PC-3 (cell line): Measurements from ENCODE around the gene TMEM184B. TPM values are rescaled to one million over a fixed set of nuclear protein-coding genes. Genes with fewer than 3 reads are reported as not detected.

Experiments
- ATAC-seq: fragments of 200-7000 bp; cut with Tn5 transposase; 2 replicates; pipeline ENCODE4 v1.9.1; 2020; ENCODE audit warnings: mild to moderate bottlenecking, moderate library complexity
- Bru-seq: library from RNA; stranded (reverse); fragments of 400-500 nt; gene quantifications from one replicate; lab custom pipeline; 2021; lab: Mats Ljungman, UMichigan
- BruChase-seq, 2 experiments: library from RNA; stranded (reverse); fragments of 400-500 nt; gene quantifications; one replicate each; lab custom pipeline; 2021; lab: Mats Ljungman, UMichigan
- BruUV-seq: library from RNA; stranded (reverse); fragments of 400-500 nt; replicated peaks from 2 replicates; lab custom pipeline; 2021; lab: Mats Ljungman, UMichigan
- CTCF ChIA-PET: fragments of 300-600 bp; sonication (Branson Sonifier 250); formaldehyde crosslinking; loops from one replicate; lab custom pipeline; 2022; ENCODE audit warnings: antibody characterized with exemption; lab: Charles Lee
- POLR2A ChIA-PET: fragments of 300-600 bp; sonication (Branson Sonifier 250); formaldehyde crosslinking; loops from one replicate; lab custom pipeline; 2022; ENCODE audit warnings: antibody characterized with exemption; ENCODE audit not compliant: unreplicated experiment; lab: Charles Lee
- DNase-seq: peaks from one replicate; pipeline ENCODE4 v3.0.0-alpha.2; 2015
- H2AFZ ChIP-seq: fragments of 300-600 bp; sonication (generic); 2 replicates; pipeline ENCODE4 v1.6.0; 2016; ENCODE audit warnings: antibody characterized with exemption, low read length
- H3F3A ChIP-seq: fragments of 300-600 bp; sonication (generic); one replicate; pipeline ENCODE4 v1.6.0; 2017; ENCODE audit warnings: antibody characterized with exemption, low read length, control low read depth, mild to moderate bottlenecking; ENCODE audit not compliant: unreplicated experiment
- H3K27ac ChIP-seq: fragments of 300-600 bp; sonication (generic); 2 replicates; pipeline ENCODE4 v1.5.1; 2016; ENCODE audit warnings: mild to moderate bottlenecking, low read length
- H3K27me3 ChIP-seq: fragments of 300-600 bp; sonication (generic); 2 replicates; pipeline ENCODE4 v1.6.1; 2016; ENCODE audit warnings: low read length, mixed read lengths
- H3K36me3 ChIP-seq: fragments of 300-600 bp; sonication (generic); 2 replicates; pipeline ENCODE4 v1.6.1; 2016; ENCODE audit warnings: low read depth, mixed run types, low read length, mixed read lengths
- H3K4me1 ChIP-seq: fragments of 300-600 bp; sonication (generic); 2 replicates; pipeline ENCODE4 v1.5.1; 2016; ENCODE audit warnings: low read length; ENCODE audit not compliant: insufficient read depth
- H3K4me2 ChIP-seq: fragments of 300-600 bp; sonication (generic); 2 replicates; pipeline ENCODE4 v1.6.0; 2016; ENCODE audit warnings: low read length
- H3K4me3 ChIP-seq: fragments of 300-600 bp; sonication (generic); 2 replicates; pipeline ENCODE4 v1.5.1; 2016; ENCODE audit warnings: mild to moderate bottlenecking, low read length, mixed read lengths
- H3K79me2 ChIP-seq: fragments of 300-600 bp; sonication (generic); 2 replicates; pipeline ENCODE4 v1.6.1; 2017; ENCODE audit warnings: low read length, mixed read lengths
- H3K9ac ChIP-seq: fragments of 300-600 bp; sonication (generic); 2 replicates; pipeline ENCODE4 v1.6.0; 2016; ENCODE audit warnings: mild to moderate bottlenecking, low read length
- H3K9me2 ChIP-seq: fragments of 300-600 bp; sonication (generic); replicated peaks from 2 replicates; pipeline ENCODE4 v1.6.1; 2016; ENCODE audit warnings: mixed run types, low read length, mixed read lengths
- H3K9me3 ChIP-seq: fragments of 300-600 bp; sonication (generic); 2 replicates; pipeline ENCODE4 v1.6.1; 2016; ENCODE audit warnings: low read length, mixed read lengths
- H4K20me1 ChIP-seq: fragments of 300-600 bp; sonication (generic); 2 replicates; pipeline ENCODE4 v1.6.1; 2016; ENCODE audit warnings: low read length, mixed read lengths
- CTCF ChIP-seq: fragments of 300-600 bp; sonication (generic); conservative IDR thresholded peaks from 2 replicates; pipeline ENCODE4 v1.5.1; 2017; ENCODE audit warnings: antibody characterized with exemption, low read depth, mild to moderate bottlenecking, low read length
- EZH2 ChIP-seq: fragments of 300-600 bp; sonication (generic); IDR thresholded peaks from one replicate; pipeline ENCODE4 v1.6.1; 2017; ENCODE audit warnings: antibody characterized with exemption, mild to moderate bottlenecking, low read length; ENCODE audit not compliant: unreplicated experiment
- EZH2phosphoT487 ChIP-seq: fragments of 300-600 bp; sonication (generic); IDR thresholded peaks from 2 replicates; pipeline ENCODE4 v1.6.1; 2018; ENCODE audit warnings: mild to moderate bottlenecking, antibody characterized with exemption, low read length, borderline replicate concordance
- intact Hi-C: fragments of 100-400 bp; cut with micrococcal nuclease; formaldehyde crosslinking; loops from 2 replicates; pipeline ENCODE4 v1.9.0; 2023
- long read RNA-seq: library from polyadenylated mRNA; unstranded; transcript quantifications from one replicate; pipeline ENCODE4 v2.0.0, GENCODE V29; 2021; ENCODE audit not compliant: unreplicated experiment
- total RNA-seq: library from RNA; depleted of rRNA; stranded (reverse); fragments of >200 nt; gene quantifications from 2 replicates; pipeline ENCODE4 v1.2.3, GENCODE V29; 2014; rRNA removed

TMEM184B gene
- total RNA-seq (37.5 and 43.8 TPM in 2 replicates), Bru-seq, nascent RNA (percentile 79 among the genes with signal in this experiment), BruChase-seq, experiment 1, labeled RNA remaining after a 6-hour chase (percentile 84 among the genes with signal in this experiment), BruChase-seq, experiment 2, labeled RNA remaining after a 2-hour chase (percentile 83 among the genes with signal in this experiment)
- long read RNA-seq, full-length matches to known transcripts, result 204 of 289 reads
- long read RNA-seq, partial matches to known transcripts, result 72 of 289 reads
- long read RNA-seq, other reads (novel, unspliced or antisense), result 13 of 289 reads

GRCh38 chr22:38272373-38273134, at the start of gene TMEM184B:
TSS of gene TMEM184B (minus strand) at chr22:38273010. CDS start at chr22:38247961, 25,049 bp downstream.
- peaks cover 17% of the 10 kb centered on the region for H3K4me1 ChIP-seq
- POLR2A ChIA-PET, result no interaction called here
- peaks cover 22% of the 10 kb centered on the region; the same call in 1 of the 2 replicates for H4K20me1 ChIP-seq
- peak within 1 kb of the TSS; percentile 90 for H3K9ac ChIP-seq
- DNase-seq, result peak; percentile 72
- no TSS peak for BruUV-seq
- CTCF ChIA-PET, result no interaction called here
- H3K36me3 ChIP-seq, result no peaks in the 10 kb centered on the region
- H3K79me2 ChIP-seq, result peaks cover 51% of the 10 kb centered on the region
- H3K27ac ChIP-seq, result 0 out of 2 replicates have a peak within 1 kb of the TSS, but pooled peaks have one; percentile 21
- H3F3A ChIP-seq, result no peaks in the 10 kb centered on the region
- H2AFZ ChIP-seq, result peak within 1 kb of the TSS; percentile 99
- H3K4me2 ChIP-seq, result peak within 1 kb of the TSS; percentile 97
- H3K4me3 ChIP-seq, result peak within 1 kb of the TSS; percentile 93
- peak; percentile 91 for ATAC-seq
- intact Hi-C loops, result no loop called here
- no peak for TF ChIP-seq CTCF
- TF ChIP-seq EZH2phosphoT487, result no peak
- no peak for TF ChIP-seq EZH2
- H3K27me3 ChIP-seq, result no peaks in the 10 kb centered on the region
- no peaks in the 10 kb centered on the region for H3K9me2 ChIP-seq
- H3K9me3 ChIP-seq, result no peaks in the 10 kb centered on the region

- H4K20me1 ChIP-seq, result peaks cover 1% of the 10 kb centered on the region; the same call in 1 of the 2 replicates
- no peak overlapping the region for H3K4me3 ChIP-seq
- DNase-seq, result no peak
- H3K4me1 ChIP-seq, result peaks cover 13% of the 10 kb centered on the region
- H3K79me2 ChIP-seq, result peaks cover 19% of the 10 kb centered on the region
- no peak overlapping the region for H3K27ac ChIP-seq
- H3K4me2 ChIP-seq, result no peak overlapping the region
- no peaks in the 10 kb centered on the region for H3K9me3 ChIP-seq
- no peak for TF ChIP-seq EZH2
- no peak for TF ChIP-seq EZH2phosphoT487
- TF ChIP-seq CTCF, result no peak
- H2AFZ ChIP-seq, result no peak overlapping the region
- BruUV-seq, result no TSS peak
- ChIA-PET POLR2A (no interaction called here), CTCF (no interaction called here)
- no peaks in the 10 kb centered on the region for H3K27me3 ChIP-seq
- no peak overlapping the region for H3K9ac ChIP-seq
- ATAC-seq, result no peak
- no peaks in the 10 kb centered on the region for H3K36me3 ChIP-seq
- no peaks in the 10 kb centered on the region for H3K9me2 ChIP-seq
- intact Hi-C loops, result no loop called here
- H3F3A ChIP-seq, result no peaks in the 10 kb centered on the region
Observed at GRCh38 chr22:38320605-38321402, 48.0 kb upstream of the TMEM184B start.
